GM23338 (cell line): Measurements from ENCODE around the gene TPBG. TPM values are rescaled to one million over a fixed set of nuclear protein-coding genes. Genes with fewer than 3 reads are reported as not detected.

ENCODE experiments used
- ATAC-seq: fragments of 200-7000 bp; cut with Tn5 transposase; 3 replicates; pipeline ENCODE4 v1.9.1; 2020
- DNase-seq: peaks from one replicate; pipeline ENCODE4 v3.0.0-alpha.2; 2015; ENCODE audit warnings: low spot score
- H2AFZ ChIP-seq: fragments of 200-600 bp; sonication (generic); 2 replicates; pipeline ENCODE4 v1.8.0; 2016; ENCODE audit warnings: antibody characterized with exemption, mild to moderate bottlenecking, moderate library complexity
- H3F3A ChIP-seq: fragments of 200-600 bp; sonication (generic); replicated peaks from 2 replicates; pipeline ENCODE4 v1.8.0; 2017; ENCODE audit warnings: antibody characterized with exemption, mixed run types, low read depth
- H3K27ac ChIP-seq: fragments of 200-600 bp; sonication (generic); 2 replicates; pipeline ENCODE4 v1.6.1; 2016; ENCODE audit warnings: low read depth
- H3K27me3 ChIP-seq: fragments of 200-600 bp; sonication (generic); 2 replicates; pipeline ENCODE4 v1.8.0; 2016; ENCODE audit warnings: mild to moderate bottlenecking, mixed run types, moderate library complexity; ENCODE audit not compliant: insufficient read depth
- H3K36me3 ChIP-seq: fragments of 200-600 bp; sonication (generic); 2 replicates; pipeline ENCODE4 v1.8.0; 2016; ENCODE audit warnings: mild to moderate bottlenecking; ENCODE audit not compliant: insufficient read depth
- H3K4me1 ChIP-seq: fragments of 200-600 bp; sonication (generic); 2 replicates; pipeline ENCODE4 v1.8.0; 2016; ENCODE audit warnings: mild to moderate bottlenecking, moderate library complexity; ENCODE audit not compliant: insufficient read depth
- H3K4me2 ChIP-seq: fragments of 200-600 bp; sonication (generic); 2 replicates; pipeline ENCODE4 v1.7.1; 2017; ENCODE audit warnings: mixed run types
- H3K4me3 ChIP-seq: fragments of 200-600 bp; sonication (generic); 2 replicates; pipeline ENCODE4 v1.6.1; 2016; ENCODE audit warnings: mixed run types
- H3K79me2 ChIP-seq: fragments of 200-600 bp; sonication (generic); replicated peaks from 2 replicates; pipeline ENCODE4 v1.8.0; 2017; ENCODE audit warnings: mild to moderate bottlenecking; ENCODE audit not compliant: insufficient read depth
- H3K9me2 ChIP-seq: fragments of 200-600 bp; sonication (generic); 2 replicates; pipeline ENCODE4 v1.8.0; 2017; ENCODE audit not compliant: insufficient read depth
- H4K20me1 ChIP-seq: fragments of 200-600 bp; sonication (generic); replicated peaks from 2 replicates; pipeline ENCODE4 v1.8.0; 2017; ENCODE audit warnings: mild to moderate bottlenecking; ENCODE audit not compliant: insufficient read depth
- H3K27ac Mint-ChIP-seq: 2 replicates; pipeline ENCODE4 v1.8.0; 2020; ENCODE audit warnings: inconsistent platforms, mild to moderate bottlenecking, moderate library complexity, mixed read lengths
- H3K27me3 Mint-ChIP-seq: 3 replicates; pipeline ENCODE4 v1.8.0; 2022; ENCODE audit warnings: low read depth, mild to moderate bottlenecking, moderate library complexity, mixed read lengths, inconsistent platforms; ENCODE audit not compliant: insufficient read depth, poor library complexity
- H3K36me3 Mint-ChIP-seq: 3 replicates; pipeline ENCODE4 v1.8.0; 2021; ENCODE audit warnings: low read depth, mild to moderate bottlenecking, inconsistent platforms, moderate library complexity, mixed read lengths
- H3K4me1 Mint-ChIP-seq: 3 replicates; pipeline ENCODE4 v1.8.0; 2020; ENCODE audit warnings: mild to moderate bottlenecking, inconsistent platforms, mixed read lengths
- H3K4me3 Mint-ChIP-seq: 3 replicates; pipeline ENCODE4 v1.8.0; 2021; ENCODE audit warnings: moderate library complexity, mild to moderate bottlenecking, inconsistent platforms, mixed read lengths
- H3K9me3 Mint-ChIP-seq: 3 replicates; pipeline ENCODE4 v1.8.0; 2020; ENCODE audit warnings: moderate library complexity, mild to moderate bottlenecking, inconsistent platforms, mixed read lengths
- CREB1 ChIP-seq: fragments of 250-450 bp; sonication (Bioruptor Pico); IDR thresholded peaks from 2 replicates; pipeline ENCODE4 v1.5.0; 2020; ENCODE audit warnings: low read depth, mild to moderate bottlenecking, moderate library complexity
- ETS1 ChIP-seq: IDR thresholded peaks from 2 replicates; pipeline ENCODE4 v1.6.1; 2016; ENCODE audit warnings: antibody characterized with exemption
- EZH2 ChIP-seq: fragments of 200-600 bp; sonication (generic); IDR thresholded peaks from one replicate; pipeline ENCODE4 v1.8.0; 2017; ENCODE audit warnings: antibody characterized with exemption, mild to moderate bottlenecking, low read depth; ENCODE audit not compliant: unreplicated experiment
- EZH2phosphoT487 ChIP-seq: fragments of 200-600 bp; sonication (generic); IDR thresholded peaks from one replicate; pipeline ENCODE4 v1.8.1; 2018; ENCODE audit warnings: antibody characterized with exemption; ENCODE audit not compliant: unreplicated experiment
- JUNB ChIP-seq: IDR thresholded peaks from one replicate; pipeline ENCODE4 v1.6.1; 2016; ENCODE audit warnings: antibody characterized with exemption; ENCODE audit not compliant: unreplicated experiment
- POLR2AphosphoS5 ChIP-seq: IDR thresholded peaks from 2 replicates; pipeline ENCODE4 v1.6.1; 2016; ENCODE audit warnings: antibody characterized with exemption, low read depth
- STAT1 ChIP-seq: IDR thresholded peaks from one replicate; pipeline ENCODE4 v1.6.1; 2016; ENCODE audit warnings: antibody characterized with exemption; ENCODE audit not compliant: unreplicated experiment
- ZNF114 ChIP-seq: fragments of 250-450 bp; sonication (Bioruptor Pico); IDR thresholded peaks from 2 replicates; pipeline ENCODE4 v1.5.0; 2020; ENCODE audit warnings: mild to moderate bottlenecking, moderate library complexity
- ZNF331 ChIP-seq: fragments of 250-450 bp; sonication (Bioruptor Pico); IDR thresholded peaks from 2 replicates; pipeline ENCODE4 v1.5.0; 2020; ENCODE audit warnings: low read depth, mild to moderate bottlenecking, moderate library complexity
- ZNF462 ChIP-seq: fragments of 250-450 bp; sonication (Bioruptor Pico); IDR thresholded peaks from 2 replicates; pipeline ENCODE4 v1.5.0; 2020; ENCODE audit warnings: mild to moderate bottlenecking, moderate library complexity
- polyA plus RNA-seq: library from polyadenylated mRNA; unstranded; fragments of >200 nt; fragmentation: Nextera tagmentation; extraction: Ambion mirVana; gene quantifications from 2 replicates; pipeline ENCODE4 v1.2.1, GENCODE V29; 2016
- total RNA-seq: library from RNA; depleted of rRNA; stranded (reverse); fragments of >200 nt; shearing (Covaris generic); gene quantifications from 2 replicates; pipeline ENCODE4 v1.2.3, GENCODE V29; 2014
- TF ChIP-seq, protein P1 (sequence below): IDR thresholded peaks from one replicate; pipeline ENCODE4 v1.6.1; 2018; ENCODE audit warnings: antibody characterized with exemption; ENCODE audit not compliant: unreplicated experiment

TPBG gene
- total and polyA plus RNA-seq, 2 experiments from 2014 or later, result 22.1 to 33.0 TPM

DNA sequence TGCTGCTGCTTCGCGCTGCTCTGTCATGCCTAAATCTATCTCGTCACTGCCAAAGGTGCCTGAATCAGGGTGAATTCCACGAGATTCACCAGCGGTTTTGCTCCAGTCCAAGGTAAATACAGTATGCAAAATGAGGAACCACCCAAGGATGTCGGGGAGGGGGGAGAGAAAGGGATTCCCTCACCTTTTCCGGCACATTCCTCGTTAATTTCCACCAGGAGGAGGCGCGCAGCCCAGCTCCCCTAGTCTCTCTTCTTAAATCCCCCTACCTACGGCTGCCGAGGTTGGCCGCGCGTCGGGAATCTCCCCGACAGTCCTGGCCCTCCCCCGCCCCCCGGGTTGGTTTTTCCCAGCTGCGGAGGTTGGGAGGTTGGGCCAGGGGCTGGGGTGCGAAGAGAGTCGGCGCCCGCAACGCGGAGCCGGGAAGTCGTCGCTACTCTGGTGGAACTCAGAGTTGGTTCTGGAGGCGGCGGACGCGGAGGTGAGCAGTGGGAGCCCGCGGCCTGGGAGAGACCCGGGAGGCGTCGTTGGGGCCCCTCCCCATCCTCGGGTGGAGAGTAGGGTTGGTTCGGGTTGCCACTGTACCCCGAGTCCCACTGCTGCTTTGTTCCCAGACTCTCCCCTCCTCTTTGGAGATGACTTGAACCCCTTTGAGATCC, at the start of gene TPBG (continued):
- TF ChIP-seq ETS1, result 0 out of 2 replicates have a peak, but pooled peaks have one; percentile 2

DNA sequence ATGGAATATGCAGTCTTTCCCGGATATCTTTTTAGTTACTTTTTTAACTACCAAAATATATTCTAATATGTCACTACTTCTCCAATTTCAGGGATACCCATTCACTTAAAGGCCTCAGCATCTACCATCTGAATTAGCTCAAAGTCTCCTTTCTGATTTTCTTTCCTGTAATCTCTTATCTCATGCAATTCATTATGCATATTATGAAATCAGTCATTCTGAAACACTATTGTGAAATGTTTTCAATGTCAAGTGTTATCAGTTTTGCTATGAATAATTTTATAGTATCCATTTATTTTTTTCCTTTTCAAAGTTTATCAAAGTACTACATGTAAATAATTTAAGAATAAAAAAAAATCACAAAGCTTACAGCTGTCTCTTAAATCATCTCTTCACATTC, 41.2 kb upstream of the TPBG start:
- no peaks in the 10 kb centered on the region for H3K9me3 Mint-ChIP-seq
- H3K4me3 ChIP-seq, result no peak overlapping the region
- DNase-seq (no peak), ATAC-seq (no peak)
- no peaks in the 10 kb centered on the region; the same call in 1 of the 2 replicates for H3K4me1 ChIP-seq
- H3K27me3 ChIP-seq, result no peaks in the 10 kb centered on the region
- no peaks in the 10 kb centered on the region for H3K27me3 Mint-ChIP-seq
- H4K20me1 ChIP-seq, result no peaks in the 10 kb centered on the region
- no peak overlapping the region for H3K27ac ChIP-seq
- no peaks in the 10 kb centered on the region for H3K9me2 ChIP-seq
- no peak overlapping the region for H2AFZ ChIP-seq
- H3K36me3 ChIP-seq, result no peaks in the 10 kb centered on the region
- H3K79me2 ChIP-seq, result no peaks in the 10 kb centered on the region
- no peak overlapping the region for H3K4me3 Mint-ChIP-seq
- no peaks in the 10 kb centered on the region for H3F3A ChIP-seq
- H3K4me2 ChIP-seq, result no peak overlapping the region
- no peaks in the 10 kb centered on the region for H3K36me3 Mint-ChIP-seq
- H3K27ac Mint-ChIP-seq, result no peak overlapping the region
- peaks cover 9% of the 10 kb centered on the region for H3K4me1 Mint-ChIP-seq
- TF ChIP-seq JUNB (no peak), EZH2 (no peak), EZH2phosphoT487 (no peak), CREB1 (no peak), ZNF114 (CRISPR knock-in tag) (no peak), STAT1 (no peak), ZNF462 (CRISPR knock-in tag) (no peak), ZNF331 (no peak), ETS1 (no peak), POLR2AphosphoS5 (no peak)
- TF ChIP-seq, protein P1, sequence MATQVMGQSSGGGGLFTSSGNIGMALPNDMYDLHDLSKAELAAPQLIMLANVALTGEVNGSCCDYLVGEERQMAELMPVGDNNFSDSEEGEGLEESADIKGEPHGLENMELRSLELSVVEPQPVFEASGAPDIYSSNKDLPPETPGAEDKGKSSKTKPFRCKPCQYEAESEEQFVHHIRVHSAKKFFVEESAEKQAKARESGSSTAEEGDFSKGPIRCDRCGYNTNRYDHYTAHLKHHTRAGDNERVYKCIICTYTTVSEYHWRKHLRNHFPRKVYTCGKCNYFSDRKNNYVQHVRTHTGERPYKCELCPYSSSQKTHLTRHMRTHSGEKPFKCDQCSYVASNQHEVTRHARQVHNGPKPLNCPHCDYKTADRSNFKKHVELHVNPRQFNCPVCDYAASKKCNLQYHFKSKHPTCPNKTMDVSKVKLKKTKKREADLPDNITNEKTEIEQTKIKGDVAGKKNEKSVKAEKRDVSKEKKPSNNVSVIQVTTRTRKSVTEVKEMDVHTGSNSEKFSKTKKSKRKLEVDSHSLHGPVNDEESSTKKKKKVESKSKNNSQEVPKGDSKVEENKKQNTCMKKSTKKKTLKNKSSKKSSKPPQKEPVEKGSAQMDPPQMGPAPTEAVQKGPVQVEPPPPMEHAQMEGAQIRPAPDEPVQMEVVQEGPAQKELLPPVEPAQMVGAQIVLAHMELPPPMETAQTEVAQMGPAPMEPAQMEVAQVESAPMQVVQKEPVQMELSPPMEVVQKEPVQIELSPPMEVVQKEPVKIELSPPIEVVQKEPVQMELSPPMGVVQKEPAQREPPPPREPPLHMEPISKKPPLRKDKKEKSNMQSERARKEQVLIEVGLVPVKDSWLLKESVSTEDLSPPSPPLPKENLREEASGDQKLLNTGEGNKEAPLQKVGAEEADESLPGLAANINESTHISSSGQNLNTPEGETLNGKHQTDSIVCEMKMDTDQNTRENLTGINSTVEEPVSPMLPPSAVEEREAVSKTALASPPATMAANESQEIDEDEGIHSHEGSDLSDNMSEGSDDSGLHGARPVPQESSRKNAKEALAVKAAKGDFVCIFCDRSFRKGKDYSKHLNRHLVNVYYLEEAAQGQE, result no peak
